Ovary (tissue), 3 donors: ENCODE data around the gene LSAMP.

Experiments
- CTCF ChIP-seq, 3 donors: fragments of 450-650 bp in 2 of 3; fragments of 200-600 bp in 1 of 3; IDR thresholded peaks; one replicate each; pipeline versions ENCODE4 v1.5.1 to v1.8.0; 2016 to 2022; ENCODE audit warnings: antibody characterized with exemption in 3 of 3, mild to moderate bottlenecking in 1 of 3
- EP300 ChIP-seq: sonication (generic); formaldehyde crosslinking; IDR thresholded peaks from one replicate; pipeline ENCODE4 v1.6.1; 2017; ENCODE audit warnings: antibody characterized with exemption
- donor health status: DM: no; HTN: no; CAD: no.

GRCh38 chr3:115913069-115913686 lies 532.1 kb downstream of the LSAMP start:
- TF ChIP-seq CTCF (IDR thresholded peaks at IDR 0.05) (no peak), EP300 (no peak)
